GM20431 (cell line): ENCODE data around the gene LUC7L3.

Experiments
- in situ Hi-C: fragments of 300-500 bp; cut with MseI, MboI; formaldehyde crosslinking; loops from one replicate; pipeline ENCODE4 v1.15.0; 2020; ENCODE audit warnings: low sequenced_read_pairs; ENCODE audit not compliant: unreplicated experiment

The LUC7L3 gene

GRCh38 chr17:50745631-50746030 lies 26.2 kb downstream of the LUC7L3 start:
- in situ Hi-C loops = no loop called here

DNA sequence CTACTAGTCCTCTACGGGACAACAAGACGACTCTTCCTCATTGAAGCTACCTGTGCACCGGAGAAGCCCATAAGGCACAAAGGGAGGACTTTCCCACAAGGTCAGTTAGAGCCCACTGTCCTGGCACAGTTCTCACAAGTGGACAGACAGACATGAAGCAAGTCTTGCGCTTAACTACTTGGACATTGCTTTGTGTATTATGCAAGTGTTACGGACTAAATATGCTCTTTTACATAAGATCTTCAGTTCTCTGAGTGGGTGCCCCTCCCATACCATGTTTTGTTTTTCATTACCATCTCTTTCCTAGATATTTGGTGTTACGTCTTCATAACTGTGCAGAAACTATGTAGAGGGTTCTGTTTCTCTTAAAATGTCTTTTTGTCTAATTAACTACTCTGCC lies 29.8 kb downstream of the LUC7L3 start:
- in situ Hi-C loops = no loop called here

- in situ Hi-C loops = no loop called here
Observed at GRCh38 chr17:50754521-50754920, 35.1 kb downstream of the LUC7L3 start.

DNA sequence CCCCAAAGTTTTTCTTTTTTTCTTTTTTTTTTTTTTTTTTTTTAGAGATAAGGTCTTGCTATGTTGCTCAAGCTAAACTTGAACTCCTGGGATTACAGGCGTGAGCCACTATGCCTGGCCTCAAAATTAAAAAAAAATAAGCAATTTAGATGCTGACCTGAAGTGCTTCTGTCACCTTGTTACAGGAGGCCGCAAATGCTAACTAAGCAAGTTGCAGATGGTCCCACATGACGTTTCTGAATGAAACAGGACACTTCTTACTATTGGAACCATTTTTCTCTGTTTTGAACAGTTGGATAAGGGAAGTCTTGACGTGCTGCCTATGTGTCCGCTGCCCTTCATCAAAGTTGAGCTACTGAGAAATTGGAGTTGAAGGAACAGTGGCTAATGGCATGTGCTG lies 39.1 kb downstream of the LUC7L3 start:
- in situ Hi-C loops = no loop called here

DNA sequence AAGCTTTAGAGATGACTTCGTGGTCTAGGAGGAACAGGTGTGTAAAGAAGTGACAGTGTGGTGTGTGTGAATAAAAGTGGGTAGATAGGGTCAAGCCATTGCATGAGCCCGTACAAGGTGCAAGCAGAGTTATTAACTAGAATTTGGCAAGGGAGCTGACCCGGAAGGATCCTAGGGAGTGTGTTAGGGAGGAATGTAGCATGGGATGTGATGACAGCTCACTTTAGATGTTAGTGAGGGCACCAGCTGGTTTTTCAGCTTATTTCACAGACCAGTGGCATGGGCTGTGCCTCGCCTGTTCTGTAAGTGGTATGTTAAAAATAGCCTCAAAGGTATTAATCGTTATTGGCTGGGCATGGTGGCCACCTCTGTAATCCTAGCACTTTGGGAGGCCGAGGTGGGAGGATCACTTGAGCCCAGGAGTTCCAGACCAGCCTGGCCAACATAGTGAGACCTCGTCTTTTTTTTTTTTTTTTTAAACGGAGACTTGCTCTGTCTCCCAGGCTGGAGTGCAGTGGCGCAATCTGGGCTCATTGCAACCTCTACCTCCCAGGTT lies 39.7 kb downstream of the LUC7L3 start:
- in situ Hi-C loops = no loop called here

- in situ Hi-C loops = no loop called here
Observed at GRCh38 chr17:50762177-50762576, 42.8 kb downstream of the LUC7L3 start.

DNA sequence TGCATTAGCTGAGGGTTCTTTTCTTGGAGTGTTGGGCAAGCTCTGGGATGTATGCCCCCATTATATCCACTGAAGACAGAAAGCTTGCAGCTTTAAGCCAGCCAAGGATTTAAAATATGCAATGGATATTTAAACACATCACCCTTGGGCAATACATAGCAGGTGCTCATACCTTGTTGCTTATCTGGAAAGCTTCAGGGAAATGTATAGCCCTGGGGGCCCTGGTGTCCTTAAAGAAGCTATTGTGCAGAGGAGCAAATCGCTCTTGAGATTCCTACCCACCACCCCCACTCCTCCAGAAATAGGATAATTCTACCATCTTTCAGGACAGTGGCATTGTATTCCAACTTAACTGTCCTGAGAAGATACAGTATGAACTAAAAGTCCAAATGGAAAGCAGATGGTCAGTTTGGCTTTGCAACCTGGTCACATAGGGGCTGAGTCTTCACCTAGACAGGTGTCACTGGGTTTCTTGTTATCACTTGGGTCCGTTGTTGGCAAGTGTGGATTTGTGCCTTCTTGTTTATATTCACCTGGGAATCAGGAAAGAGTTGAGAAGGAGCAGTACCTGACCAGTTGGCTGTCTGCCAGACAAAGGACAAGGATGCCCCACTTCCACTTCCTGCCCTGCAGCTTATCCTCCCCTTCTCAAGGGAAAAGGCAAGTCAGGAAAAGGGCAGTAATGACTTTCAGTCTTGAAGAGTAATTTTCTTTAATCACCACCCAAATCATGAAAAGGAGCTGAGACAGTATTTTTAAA lies 44.5 kb downstream of the LUC7L3 start:
- in situ Hi-C loops = no loop called here

- in situ Hi-C loops = no loop called here
Observed at GRCh38 chr17:50764734-50765149, 45.3 kb downstream of the LUC7L3 start.

DNA sequence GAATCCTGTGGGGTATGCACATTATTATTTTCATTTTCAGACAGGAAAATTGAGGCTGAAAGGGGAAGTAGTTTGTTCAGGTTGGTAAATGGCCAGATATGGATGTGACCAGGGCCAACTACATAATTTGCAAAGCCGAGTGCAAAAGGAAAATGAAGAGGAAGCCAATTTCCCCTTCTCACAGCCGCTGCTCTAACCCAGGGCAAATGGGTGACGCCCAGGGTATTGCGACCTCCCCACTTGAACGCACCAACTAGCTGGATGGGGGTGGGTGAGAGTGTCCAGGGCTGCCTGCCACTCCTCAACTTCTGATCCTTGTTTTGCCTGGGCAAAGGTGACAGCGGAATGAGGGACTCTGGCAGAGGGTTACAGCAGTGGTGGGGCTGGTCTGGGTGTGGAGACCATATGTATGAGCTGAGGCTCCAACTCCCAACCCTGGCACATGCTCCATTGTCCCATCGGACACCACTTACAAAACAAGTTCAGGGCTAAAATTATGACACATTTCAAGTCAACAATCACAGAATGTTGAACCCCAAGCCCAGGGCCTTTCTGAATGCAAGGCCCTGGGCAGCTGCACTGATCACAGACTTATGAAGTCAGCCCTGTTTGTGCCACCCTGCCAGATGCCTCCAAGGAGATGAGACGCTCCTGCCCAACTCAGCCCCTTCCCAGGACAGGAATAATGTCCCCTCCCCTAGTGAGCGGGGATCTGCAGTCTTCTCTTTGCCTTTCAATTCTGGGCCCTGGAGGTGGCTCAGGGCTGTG lies 46.2 kb downstream of the LUC7L3 start:
- in situ Hi-C loops = no loop called here

GRCh38 chr17:50766222-50767023 lies 47.0 kb downstream of the LUC7L3 start:
- in situ Hi-C loops = no loop called here

DNA sequence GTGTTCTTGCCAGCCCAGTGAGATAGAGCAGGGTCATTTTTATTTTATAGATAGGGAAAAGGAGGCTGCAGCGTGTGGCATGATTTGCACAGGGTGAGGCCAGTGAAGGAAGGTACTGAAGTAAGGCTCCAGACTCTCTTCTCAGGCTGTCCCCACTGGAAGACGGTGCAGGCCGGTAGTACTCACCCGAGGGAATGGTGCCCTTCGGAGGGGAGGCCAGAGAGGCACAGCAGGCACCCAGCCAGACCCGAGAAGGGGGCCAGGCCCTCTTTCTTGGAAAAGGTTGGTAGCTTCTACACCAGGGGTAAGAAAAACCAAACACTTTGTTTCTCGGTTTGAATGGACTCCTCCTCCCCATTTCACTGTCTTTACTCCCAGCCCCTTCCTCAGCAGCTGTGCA lies 47.6 kb downstream of the LUC7L3 start:
- in situ Hi-C loops = no loop called here

DNA sequence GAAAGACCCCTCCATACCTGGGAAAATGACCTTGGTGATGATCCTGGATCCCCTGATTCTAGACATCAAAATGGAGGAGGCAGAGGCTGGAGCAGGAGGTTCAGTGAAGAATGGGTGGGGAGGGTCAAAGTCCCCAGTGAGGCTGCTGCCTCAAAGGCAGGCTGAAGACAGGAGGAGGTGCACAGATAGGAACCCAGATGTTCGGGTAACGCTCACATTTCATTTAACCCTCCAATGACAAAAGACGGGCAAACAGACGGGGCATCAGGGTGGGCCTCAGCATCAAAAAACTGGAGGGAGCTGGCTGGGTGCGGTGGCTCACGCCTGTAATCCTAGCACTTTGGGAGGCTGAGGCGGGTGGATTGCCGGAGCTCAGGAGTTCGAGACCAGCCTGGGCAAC lies 48.0 kb downstream of the LUC7L3 start, which contains the start of gene ANKRD40CL:
Gene ANKRD40CL (minus strand): TSS at position 73 of the 400 bp plus-strand sequence. CDS start 605 bp downstream, outside the sequence.
- in situ Hi-C loops = no loop called here

DNA sequence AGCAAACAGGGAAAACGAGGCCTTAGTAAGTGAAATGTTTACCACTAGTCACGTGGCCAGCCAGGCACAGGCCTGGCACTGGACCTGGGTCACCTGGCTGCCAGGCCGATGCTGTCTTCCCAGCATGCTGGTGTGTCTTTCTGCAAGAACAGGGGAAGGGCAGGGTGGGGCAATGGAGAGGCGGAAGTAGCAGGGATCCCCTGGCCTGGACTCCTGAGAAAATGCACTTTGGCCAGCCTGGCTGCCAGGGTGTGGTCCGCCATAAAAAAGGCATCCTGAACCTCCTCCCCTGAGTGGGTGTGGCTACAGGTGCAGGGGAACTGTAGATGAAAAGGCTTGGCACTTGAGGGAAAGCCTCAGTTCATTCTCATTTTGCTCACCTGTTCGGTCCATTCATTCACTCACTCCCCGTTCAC lies 49.0 kb downstream of the LUC7L3 start:
- in situ Hi-C loops = no loop called here

GRCh38 chr17:50769884-50770283 lies 50.5 kb downstream of the LUC7L3 start:
- in situ Hi-C loops = no loop called here

- in situ Hi-C loops = no loop called here
Observed at GRCh38 chr17:50770346-50770745, 50.9 kb downstream of the LUC7L3 start.

- in situ Hi-C loops = no loop called here
Observed at GRCh38 chr17:50771991-50772785, 52.8 kb downstream of the LUC7L3 start.

GRCh38 chr17:50774225-50774803 lies 54.9 kb downstream of the LUC7L3 start:
- in situ Hi-C loops = no loop called here

DNA sequence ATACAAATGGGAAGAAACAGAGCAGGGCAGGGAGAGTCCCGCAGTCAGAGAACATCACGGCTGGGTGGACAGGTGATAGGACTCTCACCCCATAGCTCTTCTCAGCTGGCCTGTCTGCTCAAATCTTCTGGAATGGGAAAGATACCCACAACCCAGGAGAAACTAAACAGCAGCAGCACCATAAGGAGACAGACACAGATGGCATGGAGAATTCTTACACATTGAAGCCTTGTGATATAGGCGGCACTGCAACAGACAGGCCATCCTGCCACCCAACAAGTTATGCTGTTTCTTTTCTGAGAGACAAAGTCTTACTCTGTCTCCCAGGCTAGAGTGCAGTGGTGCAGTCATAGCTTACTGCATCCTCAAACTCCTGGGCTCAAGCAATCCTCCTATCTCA lies 56.5 kb downstream of the LUC7L3 start:
- in situ Hi-C loops = no loop called here

- in situ Hi-C loops = no loop called here
Observed at GRCh38 chr17:50778471-50778870, 59.1 kb downstream of the LUC7L3 start.
